Panc1 (cell line): Measurements from ENCODE around the gene REX1BD. TPM values are rescaled to one million over a fixed set of nuclear protein-coding genes. Genes with fewer than 3 reads are reported as not detected.

Source experiments
- ATAC-seq: fragments of 200-7000 bp; cut with Tn5 transposase; 2 replicates; pipeline ENCODE4 v1.9.1; 2020; ENCODE audit warnings: mild to moderate bottlenecking, moderate library complexity
- BruUV-seq: library from RNA; stranded (reverse); fragments of 400-500 nt; replicated peaks from 2 replicates; lab custom pipeline; 2021; lab: Mats Ljungman, UMichigan
- CTCF ChIA-PET: fragments of 300-600 bp; sonication (Branson Sonifier 250); formaldehyde crosslinking; loops from one replicate; lab custom pipeline; 2022; ENCODE audit warnings: antibody characterized with exemption; lab: Charles Lee
- POLR2A ChIA-PET: fragments of 300-600 bp; sonication (Branson Sonifier 250); formaldehyde crosslinking; loops from one replicate; lab custom pipeline; 2022; ENCODE audit warnings: antibody characterized with exemption; lab: Charles Lee
- DNase-seq: peaks from one replicate; pipeline ENCODE4 v3.0.0-alpha.2; 2010; ENCODE audit warnings: low read depth, low spot score
- H3K27ac ChIP-seq: 2 replicates; pipeline ENCODE4 v1.5.1; 2011; ENCODE audit warnings: mild to moderate bottlenecking, low read length, inconsistent platforms
- H3K27me3 ChIP-seq: fragments of 200-500 bp; sonication (Bioruptor generic); 2 replicates; pipeline ENCODE4 v1.6.0; 2014; ENCODE audit warnings: low read length, inconsistent platforms; ENCODE audit not compliant: control insufficient read depth, insufficient read depth
- H3K36me3 ChIP-seq: fragments of 200-500 bp; sonication (Bioruptor generic); 2 replicates; pipeline ENCODE4 v1.5.1; 2014; ENCODE audit warnings: inconsistent platforms, mild to moderate bottlenecking, low read length, moderate library complexity; ENCODE audit not compliant: control insufficient read depth, insufficient read depth
- H3K4me1 ChIP-seq: 2 replicates; pipeline ENCODE4 v1.5.1; 2011; ENCODE audit warnings: inconsistent platforms, mild to moderate bottlenecking, low read length, moderate library complexity; ENCODE audit not compliant: control insufficient read depth, insufficient read depth
- H3K4me3 ChIP-seq, 2 experiments: 2 replicates each; pipeline ENCODE4 v1.5.1; 2011 to 2012; ENCODE audit warnings: low read depth in 2 of 2, low read length in 2 of 2, mild to moderate bottlenecking in 2 of 2, inconsistent platforms in 1 of 2, moderate library complexity in 1 of 2
- H3K9me3 ChIP-seq: fragments of 200-500 bp; sonication (Bioruptor generic); 2 replicates; pipeline ENCODE4 v1.5.1; 2014; ENCODE audit warnings: low read depth, mild to moderate bottlenecking, inconsistent platforms, low read length, moderate library complexity; ENCODE audit not compliant: control insufficient read depth, insufficient read depth
- POLR2AphosphoS5 ChIP-seq: IDR thresholded peaks from 2 replicates; pipeline ENCODE4 v1.6.1; 2012; ENCODE audit warnings: mild to moderate bottlenecking, low read depth, low read length, moderate library complexity
- SIN3A ChIP-seq: IDR thresholded peaks from 2 replicates; pipeline ENCODE4 v1.6.1; 2012; ENCODE audit warnings: low read depth, mild to moderate bottlenecking, low read length, moderate library complexity, borderline replicate concordance; ENCODE audit not compliant: insufficient read depth
- TCF7L2 ChIP-seq: IDR thresholded peaks from 2 replicates; pipeline ENCODE4 v1.6.1; 2011; ENCODE audit warnings: mild to moderate bottlenecking, low read depth, low read length, inconsistent platforms
- in situ Hi-C: cut with HindIII; loops from 2 replicates; pipeline ENCODE4 v1.10.0; 2016; ENCODE audit warnings: low sequenced_read_pairs, low pct_unique_long_range_greater_than_20kb
- intact Hi-C: fragments of 100-400 bp; cut with micrococcal nuclease; formaldehyde crosslinking; loops from one replicate; pipeline ENCODE4 v1.10.0; 2022; ENCODE audit not compliant: unreplicated experiment
- total RNA-seq: library from RNA; stranded (reverse); gene quantifications from one replicate; pipeline ENCODE4 v1.2.1, GENCODE V29; 2021; ENCODE audit not compliant: unreplicated experiment
- TF ChIP-seq, protein P1 (sequence below): fragments of 450-650 bp; IDR thresholded peaks from 2 replicates; pipeline ENCODE4 v1.5.1; 2017; ENCODE audit warnings: mild to moderate bottlenecking
- TF ChIP-seq, protein P2 (sequence below), 2 experiments: IDR thresholded peaks; 2 replicates each; pipeline ENCODE4 v1.6.1; 2011 to 2012; ENCODE audit warnings: low read depth in 2 of 2, control low read depth in 1 of 2, low read length in 1 of 2, mild to moderate bottlenecking in 1 of 2, moderate library complexity in 1 of 2; ENCODE audit not compliant: insufficient read depth in 1 of 2

REX1BD gene
- total RNA-seq, 1 experiment from 2014 or later: 32.0 TPM

GRCh38 chr19:18558202-18558555, 30.4 kb upstream of the REX1BD start:
- ChIA-PET CTCF (interaction anchor here (0.6 to 0.7 kb wide), 2 partner anchors 214 to 450 kb away, joined by 4 to 5 read pairs; no protein-coding TSS in a partner anchor), POLR2A (interaction anchor here (0.6 kb wide), 2 partner anchors 15 to 224 kb away, joined by 3 to 4 read pairs; no protein-coding TSS in a partner anchor)
- Histone ChIP-seq H3K4me1 (0 out of 2 replicates have a peak, but pooled peaks cover 5% of the 10 kb centered on the region), H3K27me3 (no peaks in the 10 kb centered on the region), H3K36me3 (peaks cover 5% of the 10 kb centered on the region; the same call in 1 of the 2 replicates), H3K4me3 (peak overlapping the region; percentile 89 to 94), H3K27ac (peak overlapping the region; percentile 96), H3K9me3 (no peaks in the 10 kb centered on the region)
- in situ Hi-C loops: no loop called here
- DNase-seq (no peak), ATAC-seq (no peak)
- intact Hi-C loops: no loop called here
- BruUV-seq: no TSS peak
- no peak for TF ChIP-seq POLR2AphosphoS5
- TF ChIP-seq TCF7L2: no peak
- TF ChIP-seq, protein P1, sequence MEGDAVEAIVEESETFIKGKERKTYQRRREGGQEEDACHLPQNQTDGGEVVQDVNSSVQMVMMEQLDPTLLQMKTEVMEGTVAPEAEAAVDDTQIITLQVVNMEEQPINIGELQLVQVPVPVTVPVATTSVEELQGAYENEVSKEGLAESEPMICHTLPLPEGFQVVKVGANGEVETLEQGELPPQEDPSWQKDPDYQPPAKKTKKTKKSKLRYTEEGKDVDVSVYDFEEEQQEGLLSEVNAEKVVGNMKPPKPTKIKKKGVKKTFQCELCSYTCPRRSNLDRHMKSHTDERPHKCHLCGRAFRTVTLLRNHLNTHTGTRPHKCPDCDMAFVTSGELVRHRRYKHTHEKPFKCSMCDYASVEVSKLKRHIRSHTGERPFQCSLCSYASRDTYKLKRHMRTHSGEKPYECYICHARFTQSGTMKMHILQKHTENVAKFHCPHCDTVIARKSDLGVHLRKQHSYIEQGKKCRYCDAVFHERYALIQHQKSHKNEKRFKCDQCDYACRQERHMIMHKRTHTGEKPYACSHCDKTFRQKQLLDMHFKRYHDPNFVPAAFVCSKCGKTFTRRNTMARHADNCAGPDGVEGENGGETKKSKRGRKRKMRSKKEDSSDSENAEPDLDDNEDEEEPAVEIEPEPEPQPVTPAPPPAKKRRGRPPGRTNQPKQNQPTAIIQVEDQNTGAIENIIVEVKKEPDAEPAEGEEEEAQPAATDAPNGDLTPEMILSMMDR: no peak
- TF ChIP-seq SIN3A: no peak
- TF ChIP-seq, protein P2, sequence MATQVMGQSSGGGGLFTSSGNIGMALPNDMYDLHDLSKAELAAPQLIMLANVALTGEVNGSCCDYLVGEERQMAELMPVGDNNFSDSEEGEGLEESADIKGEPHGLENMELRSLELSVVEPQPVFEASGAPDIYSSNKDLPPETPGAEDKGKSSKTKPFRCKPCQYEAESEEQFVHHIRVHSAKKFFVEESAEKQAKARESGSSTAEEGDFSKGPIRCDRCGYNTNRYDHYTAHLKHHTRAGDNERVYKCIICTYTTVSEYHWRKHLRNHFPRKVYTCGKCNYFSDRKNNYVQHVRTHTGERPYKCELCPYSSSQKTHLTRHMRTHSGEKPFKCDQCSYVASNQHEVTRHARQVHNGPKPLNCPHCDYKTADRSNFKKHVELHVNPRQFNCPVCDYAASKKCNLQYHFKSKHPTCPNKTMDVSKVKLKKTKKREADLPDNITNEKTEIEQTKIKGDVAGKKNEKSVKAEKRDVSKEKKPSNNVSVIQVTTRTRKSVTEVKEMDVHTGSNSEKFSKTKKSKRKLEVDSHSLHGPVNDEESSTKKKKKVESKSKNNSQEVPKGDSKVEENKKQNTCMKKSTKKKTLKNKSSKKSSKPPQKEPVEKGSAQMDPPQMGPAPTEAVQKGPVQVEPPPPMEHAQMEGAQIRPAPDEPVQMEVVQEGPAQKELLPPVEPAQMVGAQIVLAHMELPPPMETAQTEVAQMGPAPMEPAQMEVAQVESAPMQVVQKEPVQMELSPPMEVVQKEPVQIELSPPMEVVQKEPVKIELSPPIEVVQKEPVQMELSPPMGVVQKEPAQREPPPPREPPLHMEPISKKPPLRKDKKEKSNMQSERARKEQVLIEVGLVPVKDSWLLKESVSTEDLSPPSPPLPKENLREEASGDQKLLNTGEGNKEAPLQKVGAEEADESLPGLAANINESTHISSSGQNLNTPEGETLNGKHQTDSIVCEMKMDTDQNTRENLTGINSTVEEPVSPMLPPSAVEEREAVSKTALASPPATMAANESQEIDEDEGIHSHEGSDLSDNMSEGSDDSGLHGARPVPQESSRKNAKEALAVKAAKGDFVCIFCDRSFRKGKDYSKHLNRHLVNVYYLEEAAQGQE (IDR thresholded peaks at IDR 0.05; ENCODE audit: insufficient read depth in 1 of 2, low read depth in 2 of 2, low read length in 1 of 2): no peak

DNA sequence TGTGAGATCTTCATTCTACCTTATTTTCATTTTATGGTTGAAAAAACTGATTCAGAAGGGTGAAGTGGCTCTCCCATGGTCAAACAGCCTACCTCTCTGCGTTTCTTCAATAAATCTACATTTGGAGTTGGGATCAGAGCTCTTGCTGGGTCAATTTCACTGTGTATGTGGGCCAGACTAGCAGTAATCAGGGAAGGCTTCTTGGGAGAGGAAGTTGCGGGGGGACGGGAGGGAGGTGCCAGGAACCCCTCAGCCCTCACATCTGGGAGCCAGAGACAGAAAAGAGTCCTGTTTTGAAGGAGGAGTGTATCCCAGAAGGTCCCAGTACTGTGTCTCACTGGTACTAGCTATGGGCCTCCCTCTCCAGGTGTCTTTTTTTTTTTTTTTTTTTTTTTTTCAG, 30.0 kb upstream of the REX1BD start:
- no TSS peak for BruUV-seq
- TF ChIP-seq, protein P1: no peak
- TF ChIP-seq POLR2AphosphoS5 (no peak), SIN3A (no peak), TCF7L2 (no peak)
- TF ChIP-seq, protein P2 (IDR thresholded peaks at IDR 0.05; ENCODE audit: insufficient read depth in 1 of 2, low read depth in 2 of 2, low read length in 1 of 2): no peak
- ChIA-PET CTCF (interaction anchor here (0.6 to 0.7 kb wide), 2 partner anchors 213 to 450 kb away, joined by 4 to 5 read pairs; no protein-coding TSS in a partner anchor), POLR2A (interaction anchor here (0.6 kb wide), 1 partner anchor 14 kb away, joined by 3 read pairs; no protein-coding TSS in a partner anchor)
- no peaks in the 10 kb centered on the region for H3K27me3 ChIP-seq
- in situ Hi-C loops: no loop called here
- no peak for ATAC-seq
- intact Hi-C loops: no loop called here
- H3K4me3 ChIP-seq: peak overlapping the region; percentile 89 to 94
- 0 out of 2 replicates have a peak, but pooled peaks cover 5% of the 10 kb centered on the region for H3K4me1 ChIP-seq
- no peak for DNase-seq
- peaks cover 5% of the 10 kb centered on the region; the same call in 1 of the 2 replicates for H3K36me3 ChIP-seq
- peak overlapping the region; percentile 96 for H3K27ac ChIP-seq
- H3K9me3 ChIP-seq: no peaks in the 10 kb centered on the region
